NOMO-1 treated with DMSO at 0.1 percent for 48 hours (cell line): ENCODE measurements around the gene SGO2.
"Not testable (repeated sequence)": the region's sequence is repeated elsewhere in the genome, so short reads cannot be mapped to it uniquely, and the experiment has no call there.

Experiments used
- DNase-seq: peaks from one replicate; lab custom pipeline; 2025; ENCODE audit not compliant: unreplicated experiment; lab: John Stamatoyannopoulos, UW

Gene SGO2

GRCh38 chr2:200588076-200588678 lies 62.2 kb downstream of the SGO2 start:
- no peak for DNase-seq

DNA sequence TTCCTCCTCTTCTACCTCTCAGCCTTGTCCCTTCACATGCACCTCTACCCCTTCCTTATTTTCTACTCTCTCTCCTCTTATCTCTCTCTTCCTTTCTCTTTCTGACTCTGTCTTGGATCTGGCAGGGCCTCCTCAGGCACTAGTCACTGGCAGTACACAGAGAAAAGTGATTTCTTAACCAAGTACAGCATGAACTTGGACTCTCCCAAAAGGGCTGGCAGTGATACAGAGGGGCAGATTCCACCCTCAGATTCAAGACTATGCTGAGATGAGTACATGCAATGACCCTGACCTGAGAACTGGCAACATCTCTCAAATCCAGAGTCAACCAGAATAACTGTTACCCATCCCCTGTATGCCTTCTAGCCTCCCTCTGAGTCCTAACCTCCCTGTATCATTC lies 64.1 kb downstream of the SGO2 start:
- DNase-seq: no peak

DNA sequence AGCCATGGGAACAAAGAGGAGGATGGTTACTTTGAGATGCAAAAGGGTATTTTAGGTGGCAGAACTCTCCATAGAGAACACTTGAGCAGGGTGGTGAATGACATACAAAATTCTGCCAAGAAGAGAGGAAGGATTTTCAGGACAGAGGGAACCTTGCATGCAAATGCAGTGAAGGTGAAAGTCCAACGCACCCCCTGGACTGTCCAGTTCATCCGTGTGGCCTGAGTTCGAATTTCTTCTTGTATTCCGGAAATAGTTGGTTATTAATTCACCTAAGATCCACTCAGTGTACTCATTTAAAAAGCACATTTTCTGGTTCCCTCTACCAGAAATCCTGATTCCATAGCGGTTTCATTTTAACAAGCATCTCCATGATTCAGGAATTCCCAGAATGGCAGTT lies 65.3 kb downstream of the SGO2 start:
- DNase-seq: no peak

GRCh38 chr2:200592406-200593075 lies 66.5 kb downstream of the SGO2 start:
- peak; percentile 16 for DNase-seq

DNA sequence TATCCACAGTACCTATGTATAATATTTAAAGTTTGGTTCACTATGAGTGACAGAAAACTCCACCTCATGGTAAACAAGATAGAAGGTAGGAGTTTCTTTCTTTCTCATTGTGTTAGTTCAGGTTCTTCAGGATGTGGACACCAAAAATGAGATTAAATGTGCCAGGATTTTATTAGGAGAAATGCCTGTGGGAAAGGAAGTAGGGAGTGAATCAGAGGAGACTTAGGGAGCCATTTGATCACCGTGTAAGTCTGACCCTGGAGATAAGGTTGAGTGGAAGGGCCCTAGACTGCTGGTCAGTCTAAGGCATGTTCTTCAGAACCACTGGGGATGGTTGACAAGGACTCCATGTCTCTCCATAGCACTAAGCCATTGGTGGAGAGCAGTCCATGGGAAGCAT lies 67.9 kb downstream of the SGO2 start:
- no peak for DNase-seq

- no peak for DNase-seq
Measured at GRCh38 chr2:200595913-200596312, 69.9 kb downstream of the SGO2 start.

- no peak for DNase-seq
Measured at GRCh38 chr2:200596774-200597570, 71.0 kb downstream of the SGO2 start.

- no peak for DNase-seq
Measured at GRCh38 chr2:200599206-200599605, 73.2 kb downstream of the SGO2 start.

- no peak for DNase-seq
Measured at GRCh38 chr2:200600549-200601225, 74.7 kb downstream of the SGO2 start.

GRCh38 chr2:200602584-200602983 lies 76.6 kb downstream of the SGO2 start:
- no peak for DNase-seq

DNA sequence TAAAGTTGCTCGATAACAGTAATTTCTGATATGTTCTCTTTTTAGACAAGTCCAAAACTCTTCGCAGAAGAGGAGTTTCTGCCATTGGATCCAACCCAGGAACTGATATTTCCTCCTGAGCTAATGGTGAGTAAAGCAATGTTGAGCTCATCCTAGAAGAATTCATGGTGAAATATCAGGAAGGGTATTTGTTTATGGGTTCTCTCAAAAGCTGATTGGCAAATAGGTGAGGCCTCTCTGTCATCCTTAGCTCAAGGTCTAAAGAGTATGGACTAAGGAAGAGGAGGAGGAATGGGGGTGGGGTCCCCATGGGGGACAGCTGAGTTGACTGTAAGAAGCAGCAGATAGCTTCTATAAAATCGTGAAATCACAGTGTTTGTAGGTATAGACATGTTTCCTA lies 78.0 kb downstream of the SGO2 start:
- no peak for DNase-seq

DNA sequence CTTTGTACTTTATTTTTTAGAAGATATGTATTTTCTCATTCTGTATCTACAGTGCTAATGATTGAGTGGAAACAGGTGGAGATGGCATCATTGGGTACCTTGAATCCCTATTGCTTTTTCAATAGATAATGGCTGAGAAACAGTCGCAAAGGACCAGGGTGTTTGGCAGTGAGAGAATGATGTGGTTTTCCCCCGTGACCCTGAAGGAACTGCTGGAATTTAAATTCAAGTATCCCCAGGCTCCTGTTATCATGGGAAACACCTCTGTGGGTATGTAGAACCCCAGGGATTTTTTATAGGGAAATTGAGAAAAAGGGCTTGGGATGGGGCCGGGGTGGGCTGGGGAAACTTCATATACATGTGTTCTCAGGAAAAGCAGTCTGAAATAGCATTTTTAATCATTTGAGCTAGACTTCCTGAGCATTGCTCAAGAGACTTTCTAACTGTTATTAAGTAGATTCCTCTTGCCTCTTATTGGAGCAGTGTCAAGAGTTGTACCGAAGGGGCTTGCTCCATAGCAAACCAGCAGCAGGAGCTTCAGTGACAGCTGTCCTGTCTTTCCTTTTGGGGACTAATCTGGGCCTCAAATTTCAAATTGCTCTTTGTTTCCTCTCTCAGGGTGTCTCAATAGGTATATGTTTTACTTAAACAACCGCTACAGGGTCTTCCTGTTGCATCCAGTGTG lies 78.7 kb downstream of the SGO2 start:
- no peak for DNase-seq

DNA sequence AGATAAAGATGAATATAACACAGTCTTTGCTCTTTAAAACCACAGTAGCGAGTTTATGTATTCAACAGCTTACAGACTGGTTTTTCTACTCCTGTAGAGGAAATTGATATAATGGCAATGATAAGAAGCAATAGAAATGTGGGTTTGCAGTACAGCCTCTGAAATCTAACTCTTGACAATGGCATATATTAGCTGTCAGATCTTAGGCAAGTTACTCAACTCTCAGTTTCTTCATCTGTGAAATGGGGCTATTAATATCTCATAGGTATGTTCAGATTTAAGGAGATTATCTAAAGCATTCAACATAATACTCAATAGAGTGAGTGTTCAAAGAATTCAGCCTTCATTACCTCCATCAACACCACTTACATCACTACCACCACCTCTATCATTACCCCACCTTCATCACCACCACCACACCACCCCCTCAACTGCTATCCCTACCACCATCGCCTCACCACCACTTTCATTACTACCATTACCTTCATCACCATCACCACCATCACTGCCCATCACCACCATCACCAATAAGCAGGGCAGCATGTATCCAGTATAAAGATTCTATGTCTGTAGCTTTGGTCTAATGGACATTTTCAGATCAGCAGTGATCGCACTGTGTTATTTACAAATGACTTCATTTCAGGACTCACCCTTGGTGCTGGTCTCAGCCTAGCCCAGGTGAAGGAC lies 82.5 kb downstream of the SGO2 start:
- DNase-seq: no peak

GRCh38 chr2:200609028-200609614 lies 83.1 kb downstream of the SGO2 start:
- DNase-seq: no peak

- DNase-seq: not testable (repeated sequence)
Measured at GRCh38 chr2:200610217-200610616, 84.2 kb downstream of the SGO2 start.

GRCh38 chr2:200613692-200614091 lies 87.7 kb downstream of the SGO2 start:
- no peak for DNase-seq

DNA sequence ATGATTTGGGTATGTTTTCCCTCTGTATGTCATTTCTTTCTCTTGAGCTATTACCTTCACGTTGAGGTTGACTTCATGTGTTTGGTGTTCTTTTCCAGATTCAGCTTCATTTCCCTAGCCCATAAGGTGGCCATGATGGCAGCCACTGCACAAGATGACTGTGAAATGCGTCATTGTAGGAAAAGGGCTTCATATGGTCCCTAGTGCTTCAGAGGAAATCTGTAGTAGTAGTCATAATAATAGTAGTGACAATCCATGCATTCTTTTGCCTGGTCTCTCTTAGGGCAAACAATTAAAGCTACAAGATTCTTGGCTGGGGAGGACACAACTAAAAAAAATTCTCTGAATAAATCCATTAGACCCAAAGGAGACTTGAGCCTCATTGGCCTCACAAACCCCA lies 88.2 kb downstream of the SGO2 start:
- DNase-seq: no peak

DNA sequence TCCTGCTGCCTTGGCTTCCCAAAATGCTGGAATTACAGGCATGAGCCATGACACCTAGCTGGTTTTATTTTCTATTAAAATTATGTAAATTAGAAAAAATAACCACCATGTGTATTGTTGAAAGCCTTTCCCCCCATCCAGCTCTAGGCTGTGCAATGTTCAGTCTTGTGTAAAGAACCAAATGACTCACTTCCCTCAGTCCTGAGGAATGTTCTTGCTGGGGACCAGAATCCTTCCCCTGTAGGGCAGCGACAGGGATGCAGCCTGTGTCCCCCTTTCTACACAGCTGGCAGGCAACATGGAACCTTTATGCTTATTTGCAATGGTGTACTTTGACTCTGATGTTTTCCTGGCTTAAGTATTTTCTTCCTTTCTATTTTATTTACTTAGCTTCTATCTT lies 89.2 kb downstream of the SGO2 start:
- peak; percentile 17 for DNase-seq

GRCh38 chr2:200616193-200616592 lies 90.2 kb downstream of the SGO2 start:
- peak; percentile 57 for DNase-seq

GRCh38 chr2:200616656-200617055 lies 90.6 kb downstream of the SGO2 start:
- DNase-seq: peak; percentile 40
